HL-60 (cell line): ENCODE measurements around the gene AHCY.

ENCODE experiments used
- DNase-seq, 2 experiments: peaks; one replicate each; pipeline ENCODE4 v3.0.0-alpha.2; 2010 to 2020; ENCODE audit warnings: low read depth in 1 of 2, low spot score in 1 of 2
- H3K27ac ChIP-seq: fragments of 250-450 bp; sonication (Bioruptor Pico); replicated peaks from 2 replicates; pipeline ENCODE4 v1.5.1; 2020; ENCODE audit warnings: mild to moderate bottlenecking, moderate library complexity
- H3K27me3 ChIP-seq: fragments of 250-450 bp; sonication (Bioruptor Pico); 2 replicates; pipeline ENCODE4 v1.5.1; 2021; ENCODE audit warnings: mild to moderate bottlenecking, moderate library complexity; ENCODE audit not compliant: insufficient read depth, poor library complexity, severe bottlenecking
- H3K4me3 ChIP-seq: replicated peaks from 2 replicates; pipeline ENCODE4 v1.5.1; 2011; ENCODE audit warnings: mild to moderate bottlenecking, control low read depth, low read length; ENCODE audit not compliant: insufficient read depth
- GABPA ChIP-seq: IDR thresholded peaks from 2 replicates; pipeline ENCODE4 v1.6.1; 2012; ENCODE audit warnings: low read depth
- POLR2AphosphoS5 ChIP-seq: IDR thresholded peaks from 2 replicates; pipeline ENCODE4 v1.6.1; 2012; ENCODE audit warnings: low read depth
- SPI1 ChIP-seq: IDR thresholded peaks from 2 replicates; pipeline ENCODE4 v1.6.1; 2012; ENCODE audit warnings: low read depth, mild to moderate bottlenecking, borderline replicate concordance
- TF ChIP-seq, protein P1 (sequence below): IDR thresholded peaks from one replicate; pipeline ENCODE4 v1.5.1; 2011; ENCODE audit warnings: low read length, control low read depth, inconsistent platforms; ENCODE audit not compliant: insufficient read depth
- TF ChIP-seq, protein P2 (sequence below): IDR thresholded peaks from 2 replicates; pipeline ENCODE4 v1.6.1; 2012; ENCODE audit warnings: low read depth; ENCODE audit not compliant: insufficient replicate concordance

AHCY gene

DNA sequence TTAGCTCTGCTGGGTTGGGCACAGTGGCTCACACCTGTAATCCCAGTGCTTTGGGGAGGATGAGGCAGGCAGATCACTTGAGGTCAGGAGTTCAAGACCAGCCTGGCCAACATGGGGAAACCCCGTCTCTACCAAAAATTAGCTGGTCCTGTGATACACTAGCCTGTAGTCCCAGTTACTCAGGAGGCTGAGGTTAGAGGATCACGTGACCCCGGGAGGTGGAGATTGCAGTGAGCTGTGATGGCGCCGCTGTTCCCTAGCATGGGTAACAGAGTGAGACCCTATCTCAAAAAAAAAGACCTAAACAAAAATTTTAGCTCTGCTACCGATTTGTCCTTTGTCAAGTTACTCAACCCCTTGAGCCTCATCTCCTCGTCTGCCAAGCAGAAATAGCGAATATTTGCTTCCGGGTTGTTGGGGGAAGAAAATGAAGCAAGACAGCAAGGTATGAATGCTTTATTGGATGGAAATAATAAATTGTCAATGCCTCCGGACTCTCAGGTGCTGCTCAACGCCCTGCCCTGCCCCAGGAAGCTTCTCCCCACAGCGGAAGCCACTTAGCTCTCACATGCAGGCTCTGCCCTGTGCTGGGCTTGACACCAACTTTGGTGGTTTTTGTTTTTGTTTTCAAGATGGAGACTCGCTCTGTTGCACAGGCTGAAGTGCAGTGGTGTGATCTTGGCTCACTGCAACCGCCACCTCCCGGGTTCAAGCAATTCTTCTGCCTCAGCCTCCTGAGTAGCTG lies 35.0 kb upstream of the AHCY start:
- TF ChIP-seq SPI1 = no peak
- TF ChIP-seq, protein P1, sequence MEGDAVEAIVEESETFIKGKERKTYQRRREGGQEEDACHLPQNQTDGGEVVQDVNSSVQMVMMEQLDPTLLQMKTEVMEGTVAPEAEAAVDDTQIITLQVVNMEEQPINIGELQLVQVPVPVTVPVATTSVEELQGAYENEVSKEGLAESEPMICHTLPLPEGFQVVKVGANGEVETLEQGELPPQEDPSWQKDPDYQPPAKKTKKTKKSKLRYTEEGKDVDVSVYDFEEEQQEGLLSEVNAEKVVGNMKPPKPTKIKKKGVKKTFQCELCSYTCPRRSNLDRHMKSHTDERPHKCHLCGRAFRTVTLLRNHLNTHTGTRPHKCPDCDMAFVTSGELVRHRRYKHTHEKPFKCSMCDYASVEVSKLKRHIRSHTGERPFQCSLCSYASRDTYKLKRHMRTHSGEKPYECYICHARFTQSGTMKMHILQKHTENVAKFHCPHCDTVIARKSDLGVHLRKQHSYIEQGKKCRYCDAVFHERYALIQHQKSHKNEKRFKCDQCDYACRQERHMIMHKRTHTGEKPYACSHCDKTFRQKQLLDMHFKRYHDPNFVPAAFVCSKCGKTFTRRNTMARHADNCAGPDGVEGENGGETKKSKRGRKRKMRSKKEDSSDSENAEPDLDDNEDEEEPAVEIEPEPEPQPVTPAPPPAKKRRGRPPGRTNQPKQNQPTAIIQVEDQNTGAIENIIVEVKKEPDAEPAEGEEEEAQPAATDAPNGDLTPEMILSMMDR = no peak
- no peak for TF ChIP-seq GABPA
- H3K27ac ChIP-seq = no peak overlapping the region
- H3K4me3 ChIP-seq = no peak overlapping the region
- DNase-seq = no peak
- no peaks in the 10 kb centered on the region for H3K27me3 ChIP-seq

DNA sequence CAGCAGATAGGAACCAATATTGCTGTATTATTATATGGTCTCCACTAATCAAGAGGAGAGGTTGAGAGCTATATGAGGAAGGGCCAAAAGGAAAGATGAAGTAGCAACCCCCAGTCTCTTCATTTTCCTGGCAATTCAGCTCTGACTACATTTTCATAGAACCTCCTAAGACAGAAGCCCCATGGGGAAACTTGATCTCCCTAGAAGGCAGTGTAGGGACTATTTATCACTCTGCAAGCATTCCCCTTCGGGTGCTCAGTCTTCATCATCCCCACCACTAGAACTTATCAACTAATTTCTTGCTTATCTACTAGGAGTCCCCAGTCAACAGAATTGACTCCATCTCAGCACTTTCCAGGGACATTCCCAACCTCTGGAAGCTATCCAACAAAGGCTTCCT lies 34.4 kb upstream of the AHCY start:
- TF ChIP-seq, protein P1 = no peak
- TF ChIP-seq GABPA (no peak), SPI1 (no peak), POLR2AphosphoS5 (no peak)
- TF ChIP-seq, protein P2, sequence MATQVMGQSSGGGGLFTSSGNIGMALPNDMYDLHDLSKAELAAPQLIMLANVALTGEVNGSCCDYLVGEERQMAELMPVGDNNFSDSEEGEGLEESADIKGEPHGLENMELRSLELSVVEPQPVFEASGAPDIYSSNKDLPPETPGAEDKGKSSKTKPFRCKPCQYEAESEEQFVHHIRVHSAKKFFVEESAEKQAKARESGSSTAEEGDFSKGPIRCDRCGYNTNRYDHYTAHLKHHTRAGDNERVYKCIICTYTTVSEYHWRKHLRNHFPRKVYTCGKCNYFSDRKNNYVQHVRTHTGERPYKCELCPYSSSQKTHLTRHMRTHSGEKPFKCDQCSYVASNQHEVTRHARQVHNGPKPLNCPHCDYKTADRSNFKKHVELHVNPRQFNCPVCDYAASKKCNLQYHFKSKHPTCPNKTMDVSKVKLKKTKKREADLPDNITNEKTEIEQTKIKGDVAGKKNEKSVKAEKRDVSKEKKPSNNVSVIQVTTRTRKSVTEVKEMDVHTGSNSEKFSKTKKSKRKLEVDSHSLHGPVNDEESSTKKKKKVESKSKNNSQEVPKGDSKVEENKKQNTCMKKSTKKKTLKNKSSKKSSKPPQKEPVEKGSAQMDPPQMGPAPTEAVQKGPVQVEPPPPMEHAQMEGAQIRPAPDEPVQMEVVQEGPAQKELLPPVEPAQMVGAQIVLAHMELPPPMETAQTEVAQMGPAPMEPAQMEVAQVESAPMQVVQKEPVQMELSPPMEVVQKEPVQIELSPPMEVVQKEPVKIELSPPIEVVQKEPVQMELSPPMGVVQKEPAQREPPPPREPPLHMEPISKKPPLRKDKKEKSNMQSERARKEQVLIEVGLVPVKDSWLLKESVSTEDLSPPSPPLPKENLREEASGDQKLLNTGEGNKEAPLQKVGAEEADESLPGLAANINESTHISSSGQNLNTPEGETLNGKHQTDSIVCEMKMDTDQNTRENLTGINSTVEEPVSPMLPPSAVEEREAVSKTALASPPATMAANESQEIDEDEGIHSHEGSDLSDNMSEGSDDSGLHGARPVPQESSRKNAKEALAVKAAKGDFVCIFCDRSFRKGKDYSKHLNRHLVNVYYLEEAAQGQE = no peak
- H3K27me3 ChIP-seq = no peaks in the 10 kb centered on the region
- no peak overlapping the region for H3K4me3 ChIP-seq
- H3K27ac ChIP-seq = no peak overlapping the region
- DNase-seq = no peak

DNA sequence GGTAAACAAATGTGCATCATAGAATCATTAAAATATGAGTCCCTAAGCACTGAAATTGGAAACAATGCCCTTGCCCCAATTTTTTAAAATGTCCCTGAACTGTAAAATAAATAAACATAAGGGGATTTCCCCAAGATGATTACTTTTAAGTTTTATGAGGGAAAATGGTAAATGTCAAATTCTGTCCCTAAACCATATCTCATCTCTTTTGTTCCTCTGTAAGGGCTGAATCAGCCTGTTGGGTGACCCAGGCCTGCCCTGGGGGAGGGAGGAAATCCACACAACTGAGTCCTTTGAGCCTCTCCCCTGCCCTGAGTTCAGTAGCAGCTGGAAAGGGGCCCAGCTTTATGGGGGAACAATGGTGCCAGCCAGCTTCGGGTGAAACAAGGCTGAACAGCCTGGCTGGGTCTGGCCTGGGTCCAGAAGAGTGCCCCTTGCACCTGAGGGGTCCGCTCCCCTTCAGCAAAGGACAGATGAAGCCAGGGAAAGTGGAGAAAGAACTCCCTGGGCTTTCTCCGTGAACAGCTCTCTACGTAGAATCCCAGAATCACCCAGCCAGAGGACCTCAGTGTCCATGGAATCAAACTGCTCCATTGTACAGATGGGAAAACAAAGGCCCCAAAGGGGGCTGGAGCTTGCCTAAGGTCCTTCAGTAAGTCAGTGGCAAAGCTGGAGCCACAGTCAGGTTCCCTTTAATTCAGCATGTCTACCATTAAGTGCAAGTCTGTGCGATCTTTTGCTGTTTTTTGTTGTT lies 31.7 kb upstream of the AHCY start:
- no peak overlapping the region for H3K27ac ChIP-seq
- DNase-seq = no peak
- TF ChIP-seq GABPA (no peak), POLR2AphosphoS5 (no peak), SPI1 (no peak)
- H3K4me3 ChIP-seq = no peak overlapping the region
- H3K27me3 ChIP-seq = no peaks in the 10 kb centered on the region

DNA sequence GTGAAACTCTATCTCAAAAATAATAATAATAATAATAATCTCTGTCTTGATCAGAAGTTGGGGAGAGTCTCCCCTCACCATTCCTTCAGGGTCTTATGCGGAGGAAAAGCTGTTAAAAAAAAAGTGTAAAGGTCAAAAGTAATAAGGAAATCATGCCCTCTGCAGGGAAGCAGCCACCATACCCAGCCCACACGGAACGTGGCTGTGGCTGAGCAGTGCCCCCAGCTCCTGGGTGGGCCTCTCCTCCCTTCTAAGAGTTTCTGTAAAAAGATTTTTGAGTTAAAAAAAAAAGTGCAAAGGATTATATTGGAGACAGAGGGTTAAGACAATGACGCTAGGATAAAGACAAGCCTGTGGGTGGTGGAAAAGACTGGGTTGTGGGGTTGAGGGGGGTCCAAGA lies 30.6 kb upstream of the AHCY start:
- Histone ChIP-seq H3K4me3 (no peak overlapping the region), H3K27me3 (no peaks in the 10 kb centered on the region), H3K27ac (no peak overlapping the region)
- no peak for DNase-seq
- no peak for TF ChIP-seq SPI1
- no peak for TF ChIP-seq POLR2AphosphoS5
- TF ChIP-seq, protein P2 = no peak
- TF ChIP-seq, protein P1 = no peak
- no peak for TF ChIP-seq GABPA
